ENCODE measurements around the gene SPRY2.

The SPRY2 gene

DNA sequence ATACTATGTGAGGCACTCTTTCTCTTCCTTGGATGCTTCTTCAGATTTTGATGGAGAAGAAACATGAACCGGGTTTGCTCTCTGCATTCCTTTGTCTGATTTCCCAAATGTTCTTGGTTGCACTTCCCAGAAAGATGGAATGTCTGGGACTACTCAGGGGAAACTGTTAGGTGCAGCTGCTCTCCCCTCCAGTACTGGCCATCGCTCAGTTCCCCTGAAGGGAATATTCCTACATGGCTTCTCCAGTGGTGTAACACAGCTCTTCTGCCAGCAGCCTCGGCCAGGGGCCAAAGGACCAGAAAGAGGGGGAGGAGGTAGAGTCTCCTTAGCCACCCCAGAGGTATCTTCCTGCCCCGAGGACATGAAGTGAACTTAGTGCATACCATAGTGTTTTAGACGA lies 33.5 kb upstream of the SPRY2 start:
- H3K4me3 ChIP-seq (ENCODE audit: low read length): no peak overlapping the region
- H3K4me1 ChIP-seq (ENCODE audit: control insufficient read depth, insufficient read depth, low read length): no peaks in the 10 kb centered on the region
- DNase-seq (ENCODE audit: low read depth, low spot score): no peak
- no peaks in the 10 kb centered on the region; the same call in 1 of the 2 replicates for H3K9me3 ChIP-seq (ENCODE audit: control insufficient read depth, insufficient read depth, low read length)
- H3K36me3 ChIP-seq (ENCODE audit: control insufficient read depth, insufficient read depth, low read length): no peaks in the 10 kb centered on the region
- H3K27ac ChIP-seq (ENCODE audit: low read length): no peak overlapping the region
- no peaks in the 10 kb centered on the region for H3K27me3 ChIP-seq (ENCODE audit: control insufficient read depth, insufficient read depth, low read length)
- no CpG with 5 or more reads among the region's 5 CpGs for WGBS (ENCODE audit: insufficient coverage, insufficient read length)

DNA sequence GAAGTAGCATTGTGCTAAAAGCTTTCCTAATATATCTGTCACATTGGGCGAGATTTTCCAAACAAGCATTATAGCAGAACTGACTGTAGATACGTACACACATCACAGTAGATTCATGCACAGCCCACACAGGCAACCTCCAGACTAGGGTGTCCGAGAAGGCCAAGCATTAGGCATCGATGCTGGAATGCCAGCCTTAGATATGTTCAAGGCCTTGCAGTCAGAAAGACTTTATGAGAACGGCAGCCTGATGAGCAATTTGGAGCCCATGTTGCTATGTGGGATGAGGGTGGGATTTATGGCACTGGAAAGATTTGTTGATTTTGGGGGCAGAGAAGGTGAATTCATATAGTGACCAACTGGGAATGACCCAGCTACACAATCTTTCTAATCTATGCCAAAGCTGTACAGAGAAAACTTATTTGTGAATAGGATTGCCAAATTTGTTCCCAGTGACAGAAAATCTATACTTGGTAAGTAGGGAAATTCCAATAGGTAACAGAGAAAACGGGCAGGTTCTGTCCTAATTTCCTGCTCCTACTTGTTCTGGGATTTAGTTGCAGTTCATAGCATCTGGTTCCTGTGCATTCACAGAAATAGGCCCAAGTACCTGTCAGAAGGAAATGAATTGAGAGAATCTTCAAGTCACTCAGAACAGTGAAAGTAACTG lies 31.0 kb upstream of the SPRY2 start:
- WGBS (ENCODE audit: insufficient coverage, insufficient read length): no CpG with 5 or more reads among the region's 6 CpGs
- Histone ChIP-seq H3K9me3 (ENCODE audit: control insufficient read depth, insufficient read depth, low read length) (no peaks in the 10 kb centered on the region), H3K27me3 (ENCODE audit: control insufficient read depth, insufficient read depth, low read length) (no peaks in the 10 kb centered on the region), H3K4me3 (ENCODE audit: low read length) (no peak overlapping the region), H3K27ac (ENCODE audit: low read length) (no peak overlapping the region), H3K36me3 (ENCODE audit: control insufficient read depth, insufficient read depth, low read length) (no peaks in the 10 kb centered on the region), H3K4me1 (ENCODE audit: control insufficient read depth, insufficient read depth, low read length) (no peaks in the 10 kb centered on the region)
- DNase-seq (ENCODE audit: low read depth, low spot score): no peak

DNA sequence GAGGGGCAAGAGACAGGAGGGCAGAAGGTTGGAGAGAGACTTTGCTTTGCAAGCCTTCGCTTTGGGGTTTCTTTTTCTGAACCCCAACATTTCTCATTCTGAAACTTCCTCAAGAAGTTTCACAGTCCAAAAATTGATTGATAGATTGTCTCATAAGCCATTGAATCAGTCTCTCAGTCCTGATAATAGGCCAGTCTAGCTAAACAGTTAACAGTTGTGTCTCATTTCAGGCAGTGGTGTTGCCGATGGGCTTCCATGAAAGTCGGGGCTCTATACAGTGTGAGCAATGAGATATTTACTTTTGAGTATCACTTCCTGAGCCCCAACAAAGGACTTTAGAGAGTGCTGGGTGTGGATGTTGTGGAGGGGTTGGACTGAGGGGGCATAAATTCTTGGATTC lies 26.5 kb upstream of the SPRY2 start:
- Histone ChIP-seq H3K4me1 (ENCODE audit: control insufficient read depth, insufficient read depth, low read length) (no peaks in the 10 kb centered on the region), H3K9me3 (ENCODE audit: control insufficient read depth, insufficient read depth, low read length) (no peaks in the 10 kb centered on the region), H3K27ac (ENCODE audit: low read length) (no peak overlapping the region), H3K4me3 (ENCODE audit: low read length) (no peak overlapping the region), H3K27me3 (ENCODE audit: control insufficient read depth, insufficient read depth, low read length) (no peaks in the 10 kb centered on the region), H3K36me3 (ENCODE audit: control insufficient read depth, insufficient read depth, low read length) (no peaks in the 10 kb centered on the region)
- no CpG with 5 or more reads among the region's 3 CpGs for WGBS (ENCODE audit: insufficient coverage, insufficient read length)
- no peak for DNase-seq (ENCODE audit: low read depth, low spot score)

DNA sequence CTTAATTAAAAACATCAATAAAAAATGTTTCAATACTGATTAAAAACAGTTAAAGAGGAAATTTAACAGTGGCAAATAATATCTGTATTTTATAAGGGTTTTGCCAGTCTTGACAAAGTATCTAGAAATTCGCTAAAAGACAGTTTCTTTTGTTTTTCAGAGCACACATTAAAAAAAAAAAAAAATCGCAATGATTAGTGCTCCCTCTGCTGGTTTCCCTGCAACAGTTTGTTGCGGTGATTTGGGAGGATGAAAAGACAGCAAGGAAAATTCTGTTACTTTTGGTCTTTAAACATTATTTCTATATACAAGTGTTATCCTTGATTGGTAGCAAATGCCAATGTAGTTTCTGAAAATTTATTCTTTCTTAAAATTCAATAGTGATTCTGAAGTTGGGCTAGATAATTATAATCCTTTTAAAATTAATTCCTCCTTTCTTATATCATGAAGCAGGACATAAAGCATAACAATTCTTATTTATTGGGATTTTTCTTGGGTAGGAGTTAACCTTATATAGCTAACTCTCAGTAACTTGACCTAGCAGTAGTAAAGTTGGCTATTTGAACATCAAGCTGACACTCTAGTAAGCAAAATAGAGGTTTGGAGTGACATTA lies 23.1 kb upstream of the SPRY2 start:
- Histone ChIP-seq H3K27me3 (ENCODE audit: control insufficient read depth, insufficient read depth, low read length) (no peaks in the 10 kb centered on the region), H3K9me3 (ENCODE audit: control insufficient read depth, insufficient read depth, low read length) (no peaks in the 10 kb centered on the region), H3K4me1 (ENCODE audit: control insufficient read depth, insufficient read depth, low read length) (peaks cover 2% of the 10 kb centered on the region; the same call in 1 of the 2 replicates), H3K27ac (ENCODE audit: low read length) (no peak overlapping the region), H3K36me3 (ENCODE audit: control insufficient read depth, insufficient read depth, low read length) (no peaks in the 10 kb centered on the region), H3K4me3 (ENCODE audit: low read length) (no peak overlapping the region)
- DNase-seq (ENCODE audit: low read depth, low spot score): no peak
- WGBS (ENCODE audit: insufficient coverage, insufficient read length): no CpG with 5 or more reads among the region's 3 CpGs

GRCh38 chr13:80362481-80362880 lies 21.6 kb upstream of the SPRY2 start:
- H3K9me3 ChIP-seq (ENCODE audit: control insufficient read depth, insufficient read depth, low read length): no peaks in the 10 kb centered on the region
- no peak overlapping the region for H3K27ac ChIP-seq (ENCODE audit: low read length)
- no peaks in the 10 kb centered on the region for H3K27me3 ChIP-seq (ENCODE audit: control insufficient read depth, insufficient read depth, low read length)
- H3K4me3 ChIP-seq (ENCODE audit: low read length): no peak overlapping the region
- H3K36me3 ChIP-seq (ENCODE audit: control insufficient read depth, insufficient read depth, low read length): no peaks in the 10 kb centered on the region
- no peak for DNase-seq (ENCODE audit: low read depth, low spot score)
- WGBS (ENCODE audit: insufficient coverage, insufficient read length): no CpG with 5 or more reads among the region's 4 CpGs
- peaks cover 2% of the 10 kb centered on the region; the same call in 1 of the 2 replicates for H3K4me1 ChIP-seq (ENCODE audit: control insufficient read depth, insufficient read depth, low read length)

DNA sequence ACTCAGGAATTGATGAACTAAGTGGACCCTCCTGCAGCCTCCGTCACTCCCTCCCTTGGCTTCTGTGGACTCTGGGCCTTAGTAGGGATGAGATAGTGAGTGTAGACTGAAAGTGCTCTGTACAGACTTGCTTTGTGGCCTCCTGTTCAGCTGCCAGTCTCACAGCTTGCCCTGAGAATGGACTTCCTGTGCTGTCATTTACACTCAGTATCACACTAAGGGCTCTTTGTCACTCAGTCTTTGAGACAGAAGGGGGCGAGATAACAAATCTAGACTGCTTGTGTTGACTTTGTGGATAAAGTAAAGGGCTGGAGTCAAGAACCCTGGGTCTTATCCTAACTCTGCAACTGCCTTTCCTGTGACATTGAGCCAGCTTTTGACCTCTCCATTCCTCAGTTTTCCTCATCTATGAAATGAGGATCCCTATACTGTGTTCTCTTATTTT lies 21.0 kb upstream of the SPRY2 start:
- Histone ChIP-seq H3K4me1 (ENCODE audit: control insufficient read depth, insufficient read depth, low read length) (peaks cover 2% of the 10 kb centered on the region; the same call in 1 of the 2 replicates), H3K27ac (ENCODE audit: low read length) (no peak overlapping the region), H3K27me3 (ENCODE audit: control insufficient read depth, insufficient read depth, low read length) (no peaks in the 10 kb centered on the region), H3K9me3 (ENCODE audit: control insufficient read depth, insufficient read depth, low read length) (no peaks in the 10 kb centered on the region), H3K36me3 (ENCODE audit: control insufficient read depth, insufficient read depth, low read length) (no peaks in the 10 kb centered on the region), H3K4me3 (ENCODE audit: low read length) (no peak overlapping the region)
- WGBS (ENCODE audit: insufficient coverage, insufficient read length): no CpG with 5 or more reads among the region's 2 CpGs
- no peak for DNase-seq (ENCODE audit: low read depth, low spot score)

DNA sequence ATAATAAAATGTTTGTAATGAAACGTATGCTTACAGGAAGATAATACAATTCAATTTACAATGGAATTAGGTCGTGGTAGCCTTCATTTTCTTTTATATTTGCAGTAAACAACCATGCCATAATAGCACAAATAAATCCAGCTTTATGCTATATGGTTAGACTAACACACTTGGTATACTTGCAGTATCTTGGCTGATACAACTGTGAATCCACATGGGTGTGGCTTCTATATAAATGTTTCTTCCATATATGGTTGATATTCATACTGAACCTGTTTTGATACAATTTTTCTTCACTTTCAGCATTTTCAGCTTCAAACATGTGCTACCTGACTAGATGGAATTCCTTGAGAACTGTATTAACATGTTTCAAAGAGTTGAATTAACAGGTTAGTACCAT lies 20.4 kb upstream of the SPRY2 start:
- H3K4me3 ChIP-seq (ENCODE audit: low read length): no peak overlapping the region
- H3K9me3 ChIP-seq (ENCODE audit: control insufficient read depth, insufficient read depth, low read length): no peaks in the 10 kb centered on the region
- H3K27ac ChIP-seq (ENCODE audit: low read length): no peak overlapping the region
- peaks cover 2% of the 10 kb centered on the region; the same call in 1 of the 2 replicates for H3K4me1 ChIP-seq (ENCODE audit: control insufficient read depth, insufficient read depth, low read length)
- H3K36me3 ChIP-seq (ENCODE audit: control insufficient read depth, insufficient read depth, low read length): no peaks in the 10 kb centered on the region
- DNase-seq (ENCODE audit: low read depth, low spot score): no peak
- no peaks in the 10 kb centered on the region for H3K27me3 ChIP-seq (ENCODE audit: control insufficient read depth, insufficient read depth, low read length)
- WGBS (ENCODE audit: insufficient coverage, insufficient read length): no CpG with 5 or more reads among the region's 2 CpGs

GRCh38 chr13:80360453-80360800 lies 19.5 kb upstream of the SPRY2 start:
- Histone ChIP-seq H3K4me3 (ENCODE audit: low read length) (no peak overlapping the region), H3K4me1 (ENCODE audit: control insufficient read depth, insufficient read depth, low read length) (peaks cover 2% of the 10 kb centered on the region; the same call in 1 of the 2 replicates), H3K27ac (ENCODE audit: low read length) (no peak overlapping the region), H3K27me3 (ENCODE audit: control insufficient read depth, insufficient read depth, low read length) (no peaks in the 10 kb centered on the region), H3K9me3 (ENCODE audit: control insufficient read depth, insufficient read depth, low read length) (no peaks in the 10 kb centered on the region), H3K36me3 (ENCODE audit: control insufficient read depth, insufficient read depth, low read length) (no peaks in the 10 kb centered on the region)
- DNase-seq (ENCODE audit: low read depth, low spot score): no peak

- H3K27ac ChIP-seq (ENCODE audit: low read length): no peak overlapping the region
- H3K4me3 ChIP-seq (ENCODE audit: low read length): no peak overlapping the region
- H3K36me3 ChIP-seq (ENCODE audit: control insufficient read depth, insufficient read depth, low read length): no peaks in the 10 kb centered on the region
- peaks cover 2% of the 10 kb centered on the region; the same call in 1 of the 2 replicates for H3K4me1 ChIP-seq (ENCODE audit: control insufficient read depth, insufficient read depth, low read length)
- H3K9me3 ChIP-seq (ENCODE audit: control insufficient read depth, insufficient read depth, low read length): no peaks in the 10 kb centered on the region
- no peak for DNase-seq (ENCODE audit: low read depth, low spot score)
- H3K27me3 ChIP-seq (ENCODE audit: control insufficient read depth, insufficient read depth, low read length): no peaks in the 10 kb centered on the region
- WGBS (ENCODE audit: insufficient coverage, insufficient read length): no CpG with 5 or more reads among the region's 6 CpGs
These were observed 19.0 kb upstream of the SPRY2 start for GRCh38 chr13:80359778-80360452.

GRCh38 chr13:80359414-80359777 lies 18.5 kb upstream of the SPRY2 start:
- H3K4me3 ChIP-seq (ENCODE audit: low read length): no peak overlapping the region
- no peak overlapping the region for H3K27ac ChIP-seq (ENCODE audit: low read length)

More at GRCh38 chr13:80359414-80359777, 18.5 kb upstream of the SPRY2 start:
- Histone ChIP-seq H3K9me3 (ENCODE audit: control insufficient read depth, insufficient read depth, low read length) (no peaks in the 10 kb centered on the region), H3K27me3 (ENCODE audit: control insufficient read depth, insufficient read depth, low read length) (no peaks in the 10 kb centered on the region), H3K36me3 (ENCODE audit: control insufficient read depth, insufficient read depth, low read length) (no peaks in the 10 kb centered on the region), H3K4me1 (ENCODE audit: control insufficient read depth, insufficient read depth, low read length) (peaks cover 2% of the 10 kb centered on the region; the same call in 1 of the 2 replicates)
- no peak for DNase-seq (ENCODE audit: low read depth, low spot score)
- no CpG with 5 or more reads among the region's 4 CpGs for WGBS (ENCODE audit: insufficient coverage, insufficient read length)

Measured in iPS DF 6.9 (cell line).